SK-N-SH (cell line): Measurements from ENCODE around the gene MLC1. TPM values are rescaled to one million over a fixed set of nuclear protein-coding genes. Genes with fewer than 3 reads are reported as not detected.

Experiments
- CTCF ChIA-PET: fragments of 300-600, 350-600 bp; formaldehyde crosslinking; extraction: SDS; loops from one replicate; lab custom pipeline; 2021; lab: Yijun Ruan, JAX
- POLR2A ChIA-PET: fragments of 350-600 bp; sonication (Branson Sonifier 250); formaldehyde crosslinking; extraction: SDS; loops from one replicate; lab custom pipeline; 2020; ENCODE audit warnings: antibody characterized with exemption, inconsistent platforms; lab: Yijun Ruan, JAX
- DNase-seq: peaks from one replicate; pipeline ENCODE4 v3.0.0; 2012
- H2AFZ ChIP-seq: fragments of 200-600 bp; sonication (generic); 2 replicates; pipeline ENCODE4 v1.8.1; 2016; ENCODE audit warnings: antibody characterized with exemption, mild to moderate bottlenecking, low read depth
- H3F3A ChIP-seq: fragments of 200-600 bp; sonication (generic); replicated peaks from 2 replicates; pipeline ENCODE3; 2016; ENCODE audit warnings: antibody characterized with exemption, mild to moderate bottlenecking; ENCODE audit not compliant: insufficient read depth
- H3K27ac ChIP-seq, 2 experiments: fragments of 200-500 bp in 1 of 2; fragments of 200-600 bp in 1 of 2; sonication (Bioruptor generic) in 1 of 2; sonication (generic), shearing (Covaris generic) in 1 of 2; 2 replicates each; pipeline versions ENCODE4 v1.5.1 to v1.6.1; 2014 to 2016; ENCODE audit warnings: low read depth in 2 of 2, inconsistent platforms in 1 of 2, low read length in 1 of 2, mild to moderate bottlenecking in 1 of 2, mixed read lengths in 1 of 2
- H3K27me3 ChIP-seq: fragments of 200-600 bp; sonication (generic), shearing (Covaris generic); 2 replicates; pipeline ENCODE4 v1.6.1; 2016; ENCODE audit warnings: mixed run types; ENCODE audit not compliant: insufficient read depth
- H3K36me3 ChIP-seq, 2 experiments: fragments of 200-500 bp in 1 of 2; fragments of 200-600 bp in 1 of 2; sonication (Bioruptor generic) in 1 of 2; sonication (generic) in 1 of 2; replicated peaks in 1 of 2; 2 replicates each; pipeline versions ENCODE3 to v1.5.1; 2014 to 2016; ENCODE audit warnings: low read length in 1 of 2, mild to moderate bottlenecking in 1 of 2; ENCODE audit not compliant: insufficient read depth in 2 of 2, control insufficient read depth in 1 of 2
- H3K4me1 ChIP-seq, 2 experiments: fragments of 200-500 bp in 1 of 2; fragments of 200-600 bp in 1 of 2; sonication (Bioruptor generic) in 1 of 2; sonication (generic), shearing (Covaris generic) in 1 of 2; 2 replicates each; pipeline versions ENCODE4 v1.5.1 to v1.6.1; 2014 to 2016; ENCODE audit warnings: low read depth in 1 of 2, low read length in 1 of 2, mixed run types in 1 of 2; ENCODE audit not compliant: insufficient read depth in 2 of 2, control insufficient read depth in 1 of 2
- H3K4me2 ChIP-seq: fragments of 200-600 bp; sonication (generic), shearing (Covaris generic); 2 replicates; pipeline ENCODE4 v1.6.1; 2017; ENCODE audit warnings: mixed run types
- H3K4me3 ChIP-seq, 2 experiments: fragments of 200-500 bp in 1 of 2; fragments of 200-600 bp in 1 of 2; sonication (Bioruptor generic) in 1 of 2; sonication (generic), shearing (Covaris generic) in 1 of 2; 2 replicates each; pipeline versions ENCODE4 v1.5.1 to v1.8.1; 2014 to 2016; ENCODE audit warnings: low read depth in 2 of 2, inconsistent platforms in 1 of 2, low read length in 1 of 2, mild to moderate bottlenecking in 1 of 2, mixed read lengths in 1 of 2, moderate library complexity in 1 of 2
- H3K79me2 ChIP-seq: fragments of 200-600 bp; sonication (generic); 2 replicates; pipeline ENCODE4 v1.8.1; 2017; ENCODE audit warnings: mild to moderate bottlenecking; ENCODE audit not compliant: insufficient read depth
- H3K9ac ChIP-seq: fragments of 200-600 bp; sonication (generic); 2 replicates; pipeline ENCODE4 v1.6.1; 2017; ENCODE audit warnings: mixed run types
- H3K9me2 ChIP-seq: fragments of 200-600 bp; sonication (generic); 2 replicates; pipeline ENCODE4 v1.6.1; 2017; ENCODE audit warnings: mixed run types
- H3K9me3 ChIP-seq: fragments of 200-600 bp; sonication (generic); 2 replicates; pipeline ENCODE4 v1.6.1; 2017; ENCODE audit warnings: mixed run types, mild to moderate bottlenecking, moderate library complexity
- H4K20me1 ChIP-seq: fragments of 200-600 bp; sonication (generic); 2 replicates; pipeline ENCODE4 v1.6.1; 2017; ENCODE audit warnings: mild to moderate bottlenecking, mixed run types; ENCODE audit not compliant: insufficient read depth
- ELF1 ChIP-seq: IDR thresholded peaks from 2 replicates; pipeline ENCODE4 v1.4.0; 2012
- GABPA ChIP-seq: IDR thresholded peaks from 2 replicates; pipeline ENCODE4 v1.4.0; 2012; ENCODE audit warnings: low read depth, mild to moderate bottlenecking
- JUND ChIP-seq: IDR thresholded peaks from 2 replicates; pipeline ENCODE4 v1.4.0; 2012
- NRF1 ChIP-seq: IDR thresholded peaks from 2 replicates; pipeline ENCODE4 v1.6.1; 2012; ENCODE audit warnings: low read depth, mild to moderate bottlenecking, low read length
- RAD21 ChIP-seq: IDR thresholded peaks from 2 replicates; pipeline ENCODE4 v1.6.1; 2012; ENCODE audit warnings: mild to moderate bottlenecking, low read length
- REST ChIP-seq: IDR thresholded peaks from 2 replicates; pipeline ENCODE4 v1.6.1; 2012; ENCODE audit warnings: mild to moderate bottlenecking, low read depth, low read length, moderate library complexity
- TCF12 ChIP-seq: IDR thresholded peaks from 2 replicates; pipeline ENCODE4 v1.4.0; 2012
- USF1 ChIP-seq: IDR thresholded peaks from 2 replicates; pipeline ENCODE4 v1.4.0; 2012; ENCODE audit warnings: low read depth, borderline replicate concordance
- USF2 ChIP-seq: fragments of 150-350 bp; IDR thresholded peaks from 2 replicates; pipeline ENCODE4 v1.6.1; 2017; ENCODE audit warnings: antibody characterized with exemption, low read length, low read depth, borderline replicate concordance
- WGBS: methylation state at CpG from one replicate; pipeline ENCODE4 v1.1.6; 2017; ENCODE audit warnings: low lambda C conversion rate; 5-methylcytosine and 5-hydroxymethylcytosine counted together
- polyA plus RNA-seq, 3 experiments: library from polyadenylated mRNA; depleted of rRNA; stranded (reverse); fragments of >200 nt; gene quantifications; 2 replicates each; pipeline ENCODE4 v1.2.3, GENCODE V29; 2012

The MLC1 gene
- polyA plus RNA-seq, 1 of the 3 experiments (the other 2 are of a cell fraction) = not detected

GRCh38 chr22:50083462-50084079, 1.7 kb downstream of the MLC1 start:
- TF ChIP-seq JUND (no peak), TCF12 (no peak), USF2 (no peak), REST (no peak), USF1 (no peak), GABPA (no peak), RAD21 (no peak)
- H3K36me3 ChIP-seq = no peaks in the 10 kb centered on the region
- WGBS = 48% methylated on average over 6 of the region's 18 CpGs
- H3K4me3 ChIP-seq = no peak overlapping the region
- no peaks in the 10 kb centered on the region for H3K9me2 ChIP-seq
- H3K4me1 ChIP-seq = peaks cover 0 to 16% of the 10 kb centered on the region in 2 experiments; a peak in 1 of 4 replicates
- no peak overlapping the region for H3K4me2 ChIP-seq
- H3K9ac ChIP-seq = no peak overlapping the region
- H3K9me3 ChIP-seq = no peaks in the 10 kb centered on the region
- peak; percentile 58 for DNase-seq
- H3K27ac ChIP-seq = no peak overlapping the region; a peak in 1 of 4 replicates
- H3K79me2 ChIP-seq = no peaks in the 10 kb centered on the region
- POLR2A ChIA-PET = no interaction called here
- CTCF ChIA-PET = interaction anchor here (1.8 kb wide), 1 partner anchor 10 kb away, joined by 4 read pairs; no protein-coding TSS in a partner anchor
- no peak overlapping the region for H2AFZ ChIP-seq
- H4K20me1 ChIP-seq = no peaks in the 10 kb centered on the region
- no peaks in the 10 kb centered on the region for H3F3A ChIP-seq
- no peaks in the 10 kb centered on the region; the same call in 1 of the 2 replicates for H3K27me3 ChIP-seq

DNA sequence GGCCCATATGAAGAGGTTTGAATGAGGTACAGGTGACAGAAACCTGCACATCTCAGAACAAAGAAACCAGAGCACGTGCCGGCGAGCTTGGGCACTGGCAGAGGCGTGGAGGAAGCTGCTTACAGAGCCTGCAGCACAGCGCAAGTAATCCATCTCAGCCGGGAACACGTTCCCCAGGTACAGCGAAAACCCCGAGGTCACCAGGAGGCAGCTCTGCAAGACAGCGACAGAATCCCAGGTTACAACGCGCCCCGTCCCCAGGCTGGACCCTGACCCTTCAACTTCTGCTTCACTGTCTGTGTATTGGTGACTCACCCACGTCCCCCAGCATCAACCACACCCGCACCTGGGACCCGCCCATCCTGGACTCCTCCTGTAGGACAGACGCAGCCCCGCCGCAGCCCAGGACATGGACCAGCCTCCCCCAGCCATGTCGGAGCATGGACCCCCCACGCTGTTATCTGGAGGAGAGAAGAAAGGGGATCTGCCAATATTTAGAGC, 2.2 kb downstream of the MLC1 start:
- Histone ChIP-seq H3K9me2 (no peaks in the 10 kb centered on the region), H3F3A (no peaks in the 10 kb centered on the region), H3K79me2 (no peaks in the 10 kb centered on the region), H3K9ac (no peak overlapping the region), H4K20me1 (no peaks in the 10 kb centered on the region), H3K27ac (no peak overlapping the region; a peak in 1 of 4 replicates), H3K9me3 (no peaks in the 10 kb centered on the region), H3K4me3 (no peak overlapping the region), H3K4me1 (peaks cover 0 to 16% of the 10 kb centered on the region in 2 experiments; a peak in 1 of 4 replicates), H3K4me2 (no peak overlapping the region), H3K36me3 (no peaks in the 10 kb centered on the region), H3K27me3 (no peaks in the 10 kb centered on the region; the same call in 1 of the 2 replicates), H2AFZ (no peak overlapping the region)
- POLR2A ChIA-PET = no interaction called here
- CTCF ChIA-PET = interaction anchor here (1.1 kb wide), 1 partner anchor 158 kb away, joined by 3 read pairs; no protein-coding TSS in a partner anchor
- DNase-seq = peak; percentile 38
- TF ChIP-seq ELF1 = no peak
- TF ChIP-seq NRF1 = no peak
- WGBS = 88% methylated on average over 11 of the region's 21 CpGs
